Fibroblast of skin of abdomen (primary cell): ENCODE results near the gene CDC25B. TPM values are rescaled to one million over a fixed set of nuclear protein-coding genes. Genes with fewer than 3 reads are reported as not detected.

Experiments used
- DNase-seq: peaks from one replicate; pipeline ENCODE4 v3.0.0-alpha.2; 2013
- polyA plus RNA-seq, 2 experiments: library from polyadenylated mRNA; unstranded; fragments of 120-200 nt; gene quantifications; one replicate each; pipeline ENCODE4 v1.2.1, GENCODE V29; 2013; ENCODE audit not compliant: insufficient read length in 2 of 2

Gene CDC25B
- 58.7 TPM for polyA plus RNA-seq (2013, experiment 1 of 2; ENCODE audit: insufficient read length)
- 57.5 TPM for polyA plus RNA-seq (2013, experiment 2 of 2; ENCODE audit: insufficient read length)

DNA sequence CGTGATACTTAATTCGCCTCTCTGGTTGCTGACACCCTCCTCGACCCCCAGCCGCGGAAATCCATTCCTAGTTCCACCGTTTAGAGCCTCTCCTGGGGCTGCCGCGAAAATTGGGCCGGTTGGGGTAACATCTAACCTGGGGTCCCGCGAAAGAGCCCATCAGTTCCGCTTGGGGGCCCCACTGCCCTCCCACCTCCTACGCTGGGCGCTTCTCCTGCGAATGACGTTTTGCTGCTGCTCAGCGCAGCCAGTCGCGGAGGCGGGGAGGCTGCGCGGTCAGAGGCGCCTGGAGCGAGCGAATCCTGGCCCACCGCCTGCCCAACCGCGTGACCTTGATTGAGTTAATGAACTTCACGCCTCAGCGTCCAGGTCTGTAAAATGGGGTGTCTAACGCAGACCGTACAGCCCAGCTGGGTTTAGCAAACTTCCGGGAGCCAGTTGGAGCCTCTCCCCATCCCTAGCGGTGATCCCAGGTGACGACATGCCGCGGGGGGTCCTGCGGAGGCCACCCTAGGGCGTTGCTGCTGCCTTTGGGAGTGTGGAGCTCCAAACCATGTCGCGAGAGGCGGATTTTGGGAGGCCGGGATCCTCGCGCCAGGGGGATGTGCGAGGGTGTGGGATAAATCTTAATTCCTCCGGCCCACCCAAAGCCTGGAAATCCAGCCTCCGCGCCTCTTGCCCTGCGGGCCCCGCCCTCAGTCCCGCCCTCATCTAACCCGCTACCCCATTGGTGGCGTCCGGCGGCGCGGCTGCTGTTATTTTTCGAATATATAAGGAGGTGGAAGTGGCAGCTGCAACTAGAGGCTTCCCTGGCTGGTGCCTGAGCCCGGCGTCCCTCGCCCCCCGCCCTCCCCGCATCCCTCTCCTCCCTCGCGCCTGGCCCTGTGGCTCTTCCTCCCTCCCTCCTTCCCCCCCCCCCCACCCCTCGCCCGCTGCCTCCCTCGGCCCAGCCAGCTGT lies at the start of gene CDC25B:
Gene CDC25B, plus strand, starts transcription at position 800 of the 958 bp plus-strand sequence. CDS start 222 bp downstream, outside the sequence.
- peak; percentile 90 for DNase-seq

GRCh38 chr20:3747471-3747870 lies 48.6 kb upstream of the CDC25B start:
- no peak for DNase-seq

DNA sequence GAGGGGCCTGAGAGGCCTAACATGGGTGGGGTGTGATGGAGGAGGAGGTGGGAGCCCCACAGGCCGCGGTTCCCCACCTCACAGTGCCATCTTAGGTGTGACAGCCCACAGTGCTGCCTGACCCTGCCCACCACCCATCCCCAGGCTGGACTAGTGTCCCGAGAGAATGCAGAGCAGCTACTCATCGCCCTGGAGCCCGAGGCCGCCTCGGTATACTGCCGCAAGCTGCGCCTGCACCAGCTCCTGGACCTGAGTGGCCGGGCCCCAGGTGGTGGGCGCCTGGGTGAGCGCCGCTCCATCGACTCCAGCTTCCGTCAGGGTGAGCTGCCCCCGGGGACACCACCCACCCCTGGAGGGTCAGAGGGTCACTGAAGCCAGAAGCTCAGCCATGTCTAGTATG lies 48.0 kb upstream of the CDC25B start:
- no peak for DNase-seq

- DNase-seq: no peak
Observed at GRCh38 chr20:3749087-3749688, 46.9 kb upstream of the CDC25B start.

- DNase-seq: no peak
Observed at GRCh38 chr20:3749689-3750531, 46.2 kb upstream of the CDC25B start.

- no peak for DNase-seq
Observed at GRCh38 chr20:3751305-3751674, 44.8 kb upstream of the CDC25B start.

DNA sequence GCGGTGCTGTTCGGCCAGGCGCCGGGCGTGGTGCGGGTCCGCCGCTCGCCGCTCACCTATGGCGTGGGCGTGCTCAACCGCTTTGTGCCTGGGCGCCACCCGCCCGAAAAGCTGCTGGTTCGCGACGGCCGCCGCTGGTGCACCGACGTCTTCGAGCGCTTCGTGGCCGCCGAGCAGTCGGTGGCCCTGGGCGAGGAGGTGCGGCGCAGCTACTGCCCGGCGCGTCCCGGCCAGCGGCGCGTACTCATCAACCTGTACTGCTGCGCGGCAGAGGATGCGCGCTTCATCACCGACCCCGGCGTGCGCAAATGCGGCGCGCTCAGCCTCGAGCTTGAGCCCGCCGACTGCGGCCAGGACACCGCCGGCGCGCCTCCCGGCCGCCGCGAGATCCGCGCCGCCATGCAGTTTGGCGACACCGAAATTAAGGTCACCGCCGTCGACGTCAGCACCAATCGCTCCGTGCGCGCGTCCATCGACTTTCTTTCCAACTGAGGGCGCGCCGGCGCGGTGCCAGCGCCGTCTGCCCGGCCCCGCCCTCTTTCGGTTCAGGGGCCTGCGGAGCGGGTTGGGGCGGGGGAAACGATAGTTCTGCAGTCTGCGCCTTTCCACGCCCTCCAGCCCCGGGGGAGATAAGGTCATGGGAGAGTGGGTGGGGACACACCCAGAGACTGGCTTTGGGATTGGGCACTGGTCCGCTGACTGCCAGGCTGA lies 44.3 kb upstream of the CDC25B start:
- DNase-seq: no peak

DNA sequence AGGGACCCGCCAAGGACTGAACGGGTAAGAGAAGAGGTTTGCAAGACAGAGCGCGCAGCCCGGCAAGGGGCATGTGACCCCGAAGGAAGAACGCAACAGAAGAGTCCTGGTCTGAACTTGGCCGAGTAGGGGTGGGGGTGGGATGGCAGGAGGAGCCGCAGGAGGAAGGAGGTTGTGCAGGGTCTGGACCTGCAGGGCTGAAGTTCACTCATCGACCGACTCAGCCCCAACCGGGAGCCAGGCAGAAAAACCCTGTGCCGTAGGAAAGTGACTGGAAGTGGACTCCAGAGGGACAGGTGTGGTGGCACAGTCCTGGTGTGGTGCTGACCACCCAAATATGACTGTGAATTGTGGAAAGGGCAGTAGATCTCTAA lies 43.7 kb upstream of the CDC25B start:
- DNase-seq: no peak

DNA sequence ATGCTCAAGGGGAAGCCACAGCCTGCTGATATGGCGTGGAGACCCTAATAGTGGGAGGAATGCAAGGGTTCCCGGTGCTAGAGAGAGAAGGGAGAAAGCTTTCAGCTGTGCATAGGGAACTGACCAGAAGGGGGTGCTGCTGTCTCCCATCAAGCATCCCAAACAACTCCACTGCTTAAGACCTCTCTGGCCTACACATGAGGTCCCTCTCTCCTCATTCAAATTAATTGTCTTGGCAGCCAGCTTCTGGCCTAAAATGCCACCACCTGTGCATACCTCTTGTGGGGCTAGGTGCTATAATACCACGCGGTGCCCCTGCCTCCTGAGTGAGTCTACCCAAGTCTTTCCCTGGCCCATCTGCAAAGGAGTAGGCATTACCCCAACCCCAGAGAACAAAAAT lies 43.0 kb upstream of the CDC25B start:
- DNase-seq: peak; percentile 55

DNA sequence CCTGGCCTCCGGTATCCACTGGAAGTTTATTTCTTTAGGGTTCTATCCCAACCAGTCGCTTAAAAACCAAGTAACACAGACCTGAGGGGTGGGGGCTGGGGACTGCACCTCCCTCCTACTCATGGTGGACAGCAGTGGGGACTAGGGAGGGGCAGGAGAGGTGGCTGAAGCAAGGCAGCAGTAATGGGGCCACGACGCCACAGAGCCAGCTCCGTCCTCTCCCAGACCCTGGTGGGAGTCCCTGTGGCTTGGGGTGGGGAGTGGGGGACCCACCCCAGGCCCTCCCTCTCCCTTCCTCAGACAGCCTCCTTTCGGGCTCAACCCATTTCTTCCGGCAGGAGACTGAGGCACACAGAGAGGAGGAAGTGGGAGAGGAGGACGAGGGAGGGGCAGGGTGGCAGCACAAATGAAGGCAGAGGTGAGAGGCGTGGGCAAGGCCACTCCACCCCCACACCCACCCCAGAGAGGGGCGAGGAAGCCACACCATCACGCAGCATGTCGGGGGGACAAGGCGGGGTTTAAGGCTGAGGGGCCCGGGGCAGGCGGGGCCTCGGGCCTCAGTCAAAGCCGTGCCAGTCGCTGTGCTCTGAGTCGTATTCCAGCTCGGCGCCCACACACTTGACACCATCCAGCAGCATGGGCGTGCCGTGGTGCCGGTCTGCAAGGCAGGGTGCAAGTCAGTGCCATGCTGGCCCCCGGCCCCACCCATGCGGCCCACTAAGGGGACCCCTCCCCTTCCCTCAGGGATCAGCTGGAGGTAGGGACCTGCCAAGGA lies 42.4 kb upstream of the CDC25B start:
- DNase-seq: no peak

DNA sequence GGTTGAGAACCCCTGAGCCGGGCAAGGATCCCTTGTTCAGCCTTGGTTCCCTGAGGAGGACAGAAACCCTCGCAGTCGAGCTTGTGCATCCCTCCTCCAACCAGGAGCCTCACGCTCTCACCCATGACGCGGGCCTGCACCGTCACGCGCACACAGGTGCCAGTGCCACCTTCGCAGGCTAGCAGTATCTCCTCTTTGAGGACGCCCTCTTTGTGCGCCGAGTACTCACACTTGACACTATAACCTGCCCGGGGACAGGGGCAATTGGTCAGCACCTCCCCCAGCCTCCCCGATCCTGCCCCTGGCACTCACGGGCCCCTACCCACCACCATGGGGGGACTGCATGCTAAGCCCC lies 41.9 kb upstream of the CDC25B start:
- no peak for DNase-seq

GRCh38 chr20:3755269-3755668 lies 40.8 kb upstream of the CDC25B start:
- DNase-seq: no peak

DNA sequence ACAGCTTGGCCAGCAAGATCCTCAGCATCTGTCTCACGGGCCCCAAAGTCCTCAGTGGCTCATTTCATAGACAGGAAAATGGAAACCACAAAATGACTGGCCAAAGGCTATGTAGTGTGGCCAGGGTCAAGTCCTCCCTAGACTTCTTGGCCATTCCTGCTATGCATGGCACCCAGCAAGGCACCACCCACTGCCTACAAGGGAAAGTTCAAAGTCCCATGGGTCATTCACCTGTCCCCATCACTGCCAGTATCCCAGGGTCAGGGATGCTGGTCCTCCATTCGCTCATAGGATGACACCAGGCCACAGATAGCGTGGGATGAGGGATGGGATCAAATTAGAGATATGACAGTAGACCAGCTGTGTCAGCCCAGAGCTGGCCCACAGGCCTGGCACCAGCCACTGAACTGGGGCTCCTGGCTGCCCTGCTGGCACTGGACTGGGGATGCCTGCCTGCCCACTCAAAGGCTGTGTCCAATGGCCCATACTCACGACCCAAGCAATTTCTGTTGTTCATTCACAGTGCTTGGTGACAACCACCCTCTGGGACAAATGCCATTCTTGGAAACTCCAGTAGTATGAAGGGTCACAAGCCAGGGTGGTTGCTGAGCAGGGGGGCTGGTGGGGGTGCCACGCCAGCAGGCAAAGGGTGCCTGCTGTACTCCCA lies 40.2 kb upstream of the CDC25B start:
- DNase-seq: no peak

DNA sequence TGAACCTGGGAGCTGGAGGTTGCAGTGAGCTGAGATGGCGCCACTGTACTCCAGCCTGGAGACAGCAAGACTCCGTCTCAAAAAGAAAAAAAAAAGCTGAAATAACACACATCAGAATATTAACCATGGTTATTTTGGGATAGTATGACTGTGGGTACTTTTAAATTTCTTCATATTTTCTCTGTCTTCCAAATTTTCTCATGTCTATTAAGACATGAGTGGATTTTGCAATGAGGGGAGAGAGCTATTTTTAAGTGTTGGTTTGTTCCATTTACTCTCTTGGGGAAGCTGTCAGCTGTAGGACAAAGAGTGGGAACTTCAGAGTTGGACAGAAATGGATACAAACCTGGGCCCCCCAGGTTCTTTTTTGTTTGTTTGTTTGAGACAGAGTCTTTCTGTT lies 38.8 kb upstream of the CDC25B start:
- DNase-seq: no peak

- no peak for DNase-seq
Observed at GRCh38 chr20:3758566-3758965, 37.5 kb upstream of the CDC25B start.

GRCh38 chr20:3759316-3759823 lies 36.7 kb upstream of the CDC25B start:
- DNase-seq: no peak

DNA sequence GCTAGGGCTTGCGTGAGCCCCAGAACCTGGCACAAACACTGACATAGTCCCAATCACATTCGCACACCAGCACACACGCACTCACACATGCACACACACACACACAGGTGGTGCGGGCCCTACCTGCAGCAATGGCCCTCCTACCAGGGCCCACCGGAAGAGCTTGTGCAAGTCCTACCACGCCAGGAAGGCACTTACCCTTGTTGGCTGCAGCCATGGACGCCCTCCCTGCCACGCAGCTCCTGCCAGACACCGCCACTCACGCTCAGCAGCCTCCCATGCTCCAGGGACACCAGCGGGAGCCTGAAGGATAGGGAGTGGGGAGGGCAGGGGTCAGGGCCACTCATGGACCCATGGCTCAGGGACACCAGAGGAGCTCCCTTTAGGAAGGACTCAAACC lies 36.2 kb upstream of the CDC25B start:
- no peak for DNase-seq

GRCh38 chr20:3760655-3761348 lies 35.3 kb upstream of the CDC25B start:
- DNase-seq: no peak

DNA sequence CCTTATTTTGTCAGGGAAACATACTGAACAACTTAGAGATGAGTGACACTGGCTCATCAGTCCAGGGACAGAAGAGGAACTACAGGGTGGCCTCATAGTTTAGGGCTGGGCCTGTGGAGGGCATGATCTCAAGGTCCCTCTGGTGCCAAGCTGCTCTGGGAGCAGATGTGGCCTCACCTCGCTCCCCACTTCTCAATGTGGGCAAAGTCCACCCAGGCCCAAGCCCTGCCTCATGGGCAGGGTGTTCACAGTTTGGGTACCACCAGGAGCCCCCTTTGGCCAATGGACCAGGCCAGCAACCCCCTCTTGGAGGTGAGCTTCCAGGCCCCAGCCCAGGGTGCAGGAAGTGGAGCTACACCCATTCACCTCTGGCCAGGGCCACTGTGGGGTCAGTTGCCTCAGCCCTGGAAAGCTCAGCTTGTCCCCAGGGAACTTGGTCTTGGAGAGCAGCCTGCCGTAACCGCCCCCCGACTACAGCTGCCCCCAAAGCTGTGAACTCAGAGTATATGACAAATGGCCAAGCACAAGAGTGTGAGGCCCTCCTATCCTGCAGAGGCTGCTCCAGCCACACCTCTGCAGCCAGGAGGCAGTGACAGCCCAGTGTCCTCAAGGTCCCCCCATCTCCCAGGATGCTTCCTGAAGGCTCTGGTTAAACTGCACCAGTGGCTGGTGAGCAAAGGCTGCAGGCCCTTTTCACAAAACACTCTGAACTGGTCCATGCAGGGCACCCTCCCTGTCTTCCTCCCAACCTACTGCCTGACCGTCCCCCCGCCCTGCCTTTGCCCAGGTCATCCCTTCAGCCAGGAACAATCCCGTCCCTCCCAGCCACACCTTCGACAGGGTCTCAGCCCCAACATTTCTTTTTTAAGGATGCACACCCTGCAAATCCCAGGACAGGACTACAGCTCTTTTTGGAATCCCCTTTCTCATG lies 32.2 kb upstream of the CDC25B start:
- DNase-seq: no peak
